Mucosa of stomach (tissue), 1 donor: ENCODE measurements around the gene ATP6V1G1.
"Not testable (repeated sequence)": the region's sequence is repeated elsewhere in the genome, so short reads cannot be mapped to it uniquely, and the experiment has no call there.

Experiments
- H3K27me3 ChIP-seq: one replicate; pipeline ENCODE4 v1.7.0; 2013; ENCODE audit warnings: mild to moderate bottlenecking, low read length; ENCODE audit not compliant: control insufficient read depth, insufficient read depth
- H3K36me3 ChIP-seq: one replicate; pipeline ENCODE4 v1.7.0; 2013; ENCODE audit warnings: low read length; ENCODE audit not compliant: control insufficient read depth, insufficient read depth
- H3K4me1 ChIP-seq: one replicate; pipeline ENCODE4 v1.7.0; 2013; ENCODE audit warnings: mild to moderate bottlenecking, low read length; ENCODE audit not compliant: control insufficient read depth, insufficient read depth
- H3K4me3 ChIP-seq: one replicate; pipeline ENCODE4 v1.7.0; 2013; ENCODE audit warnings: low read length
- H3K9ac ChIP-seq: one replicate; pipeline ENCODE4 v1.7.0; 2013; ENCODE audit warnings: mild to moderate bottlenecking, low read length, moderate library complexity
- H3K9me3 ChIP-seq: one replicate; pipeline ENCODE4 v1.7.0; 2013; ENCODE audit warnings: mild to moderate bottlenecking, low read length, moderate library complexity; ENCODE audit not compliant: control insufficient read depth
- donor health status: Pancreatic carcinoma.

The ATP6V1G1 gene

GRCh38 chr9:114588210-114588609, 641 bp downstream of the ATP6V1G1 start:
- Histone ChIP-seq H3K9ac (peak overlapping the region; percentile 97), H3K4me1 (peaks cover 36% of the 10 kb centered on the region)

GRCh38 chr9:114588651-114589526, 1.3 kb downstream of the ATP6V1G1 start:
- peak overlapping the region; percentile 78 for H3K4me3 ChIP-seq
- H3K27me3 ChIP-seq, result no peaks in the 10 kb centered on the region
- no peaks in the 10 kb centered on the region for H3K9me3 ChIP-seq
- peaks cover 36% of the 10 kb centered on the region for H3K4me1 ChIP-seq
- H3K9ac ChIP-seq, result peak overlapping the region; percentile 97
- peaks cover 9% of the 10 kb centered on the region for H3K36me3 ChIP-seq

More at GRCh38 chr9:114588210-114588609, 641 bp downstream of the ATP6V1G1 start:
- Histone ChIP-seq H3K9me3 (no peaks in the 10 kb centered on the region), H3K4me3 (peak overlapping the region; percentile 78), H3K27me3 (no peaks in the 10 kb centered on the region), H3K36me3 (peaks cover 2% of the 10 kb centered on the region)

GRCh38 chr9:114590328-114590727, 2.8 kb downstream of the ATP6V1G1 start:
- no peaks in the 10 kb centered on the region for H3K27me3 ChIP-seq
- H3K9me3 ChIP-seq, result no peaks in the 10 kb centered on the region
- no peak overlapping the region for H3K9ac ChIP-seq
- no peak overlapping the region for H3K4me3 ChIP-seq
- peaks cover 36% of the 10 kb centered on the region for H3K4me1 ChIP-seq
- peaks cover 12% of the 10 kb centered on the region for H3K36me3 ChIP-seq

- no peak overlapping the region for H3K4me3 ChIP-seq
These were observed 3.8 kb downstream of the ATP6V1G1 start for GRCh38 chr9:114591291-114591787.

GRCh38 chr9:114591849-114592248, 4.3 kb downstream of the ATP6V1G1 start:
- H3K9ac ChIP-seq, result peak overlapping the region; percentile 18
- H3K4me1 ChIP-seq, result peaks cover 36% of the 10 kb centered on the region
- H3K27me3 ChIP-seq, result no peaks in the 10 kb centered on the region
- no peak overlapping the region for H3K4me3 ChIP-seq
- H3K9me3 ChIP-seq, result no peaks in the 10 kb centered on the region
- peaks cover 12% of the 10 kb centered on the region for H3K36me3 ChIP-seq

More at GRCh38 chr9:114591291-114591787, 3.8 kb downstream of the ATP6V1G1 start:
- Histone ChIP-seq H3K9ac (peak overlapping the region; percentile 18), H3K27me3 (no peaks in the 10 kb centered on the region), H3K9me3 (no peaks in the 10 kb centered on the region), H3K36me3 (peaks cover 12% of the 10 kb centered on the region), H3K4me1 (peaks cover 36% of the 10 kb centered on the region)

GRCh38 chr9:114592356-114592755, 4.8 kb downstream of the ATP6V1G1 start:
- peaks cover 12% of the 10 kb centered on the region for H3K36me3 ChIP-seq
- no peaks in the 10 kb centered on the region for H3K27me3 ChIP-seq
- H3K9ac ChIP-seq, result peak overlapping the region; percentile 33
- no peak overlapping the region for H3K4me3 ChIP-seq
- no peaks in the 10 kb centered on the region for H3K9me3 ChIP-seq
- H3K4me1 ChIP-seq, result peaks cover 36% of the 10 kb centered on the region

GRCh38 chr9:114594136-114594535, 6.6 kb downstream of the ATP6V1G1 start:
- Histone ChIP-seq H3K4me1 (peaks cover 31% of the 10 kb centered on the region), H3K9ac (no peak overlapping the region), H3K9me3 (no peaks in the 10 kb centered on the region), H3K4me3 (no peak overlapping the region), H3K36me3 (peaks cover 15% of the 10 kb centered on the region), H3K27me3 (no peaks in the 10 kb centered on the region)

- not testable (repeated sequence) for H3K4me3 ChIP-seq, H3K4me1 ChIP-seq, H3K9ac ChIP-seq, H3K9me3 ChIP-seq, H3K27me3 ChIP-seq, H3K36me3 ChIP-seq
These were observed 13.1 kb downstream of the ATP6V1G1 start for GRCh38 chr9:114600502-114601248.

- not testable (repeated sequence) for H3K36me3 ChIP-seq, H3K9me3 ChIP-seq
These were observed 14.2 kb downstream of the ATP6V1G1 start for GRCh38 chr9:114601787-114602186.

GRCh38 chr9:114602620-114603019, 15.1 kb downstream of the ATP6V1G1 start:
- Histone ChIP-seq H3K27me3 (no peaks in the 10 kb centered on the region), H3K9me3 (no peaks in the 10 kb centered on the region), H3K36me3 (peaks cover under 1% of the 10 kb centered on the region), H3K4me1 (no peaks in the 10 kb centered on the region), H3K4me3 (no peak overlapping the region), H3K9ac (no peak overlapping the region)

More at GRCh38 chr9:114601787-114602186, 14.2 kb downstream of the ATP6V1G1 start:
- H3K4me1 ChIP-seq, H3K27me3 ChIP-seq, H3K4me3 ChIP-seq, H3K9ac ChIP-seq: not testable (repeated sequence)

GRCh38 chr9:114603248-114603647, 15.7 kb downstream of the ATP6V1G1 start:
- H3K4me3 ChIP-seq, result no peak overlapping the region
- H3K9me3 ChIP-seq, result no peaks in the 10 kb centered on the region
- no peaks in the 10 kb centered on the region for H3K4me1 ChIP-seq
- no peaks in the 10 kb centered on the region for H3K27me3 ChIP-seq
- H3K36me3 ChIP-seq, result no peaks in the 10 kb centered on the region
- H3K9ac ChIP-seq, result no peak overlapping the region

GRCh38 chr9:114604989-114605388, 17.4 kb downstream of the ATP6V1G1 start:
- no peaks in the 10 kb centered on the region for H3K9me3 ChIP-seq
- no peak overlapping the region for H3K4me3 ChIP-seq
- H3K9ac ChIP-seq, result no peak overlapping the region
- H3K36me3 ChIP-seq, result no peaks in the 10 kb centered on the region
- no peaks in the 10 kb centered on the region for H3K4me1 ChIP-seq
- H3K27me3 ChIP-seq, result no peaks in the 10 kb centered on the region
